Upper lobe of right lung (tissue), 1 donor: ENCODE results near the gene TMEM74B. TPM values are rescaled to one million over a fixed set of nuclear protein-coding genes. Genes with fewer than 3 reads are reported as not detected.

Experiments used
- ATAC-seq: fragments of 200-7000 bp; cut with Tn5 transposase; one replicate; pipeline ENCODE4 v1.9.1; 2020; ENCODE audit warnings: mild to moderate bottlenecking, moderate library complexity
- DNase-seq: peaks from one replicate; pipeline ENCODE4 v3.0.0-alpha.2; 2020
- H3K27ac ChIP-seq: fragments of 200-600 bp; one replicate; pipeline ENCODE4 v1.8.0; 2022
- H3K27me3 ChIP-seq: fragments of 200-600 bp; one replicate; pipeline ENCODE4 v1.8.0; 2022; ENCODE audit warnings: mild to moderate bottlenecking
- H3K36me3 ChIP-seq: fragments of 200-600 bp; one replicate; pipeline ENCODE4 v1.8.0; 2022
- H3K4me1 ChIP-seq: fragments of 200-600 bp; one replicate; pipeline ENCODE4 v1.8.0; 2022
- H3K4me3 ChIP-seq: fragments of 200-600 bp; one replicate; pipeline ENCODE4 v1.8.0; 2022; ENCODE audit warnings: mild to moderate bottlenecking
- H3K9me3 ChIP-seq: fragments of 200-600 bp; one replicate; pipeline ENCODE4 v1.8.0; 2022
- CTCF ChIP-seq: fragments of 200-600 bp; IDR thresholded peaks from one replicate; pipeline ENCODE4 v1.8.0; 2022; ENCODE audit warnings: antibody characterized with exemption
- intact Hi-C: fragments of 100-400 bp; cut with DNase I; formaldehyde crosslinking; loops from one replicate; pipeline ENCODE4 v1.11.0; 2022
- total RNA-seq: library from RNA; stranded (reverse); fragmentation: NEBNext Ultra II Directional; extraction: Animal tissue kit (Norgen Biotek cat#: 25700); gene quantifications from one replicate; pipeline ENCODE4 v1.2.1, GENCODE V29; 2021
- donor health status: DM: no; HTN: yes; CAD: no; lungs with severe emphysema.

TMEM74B gene
- total RNA-seq, 1 donor from 2014 or later, result 6.1 TPM

- Histone ChIP-seq H3K27me3 (no peaks in the 10 kb centered on the region), H3K4me1 (peaks cover 8% of the 10 kb centered on the region), H3K36me3 (no peaks in the 10 kb centered on the region), H3K9me3 (no peaks in the 10 kb centered on the region), H3K4me3 (no peak overlapping the region), H3K27ac (no peak overlapping the region)
- no peak for DNase-seq
- no peak for ATAC-seq
- TF ChIP-seq CTCF, result no peak
- intact Hi-C loops, result no loop called here
Observed at GRCh38 chr20:1191299-1191698, 6.5 kb upstream of the TMEM74B start.

- H3K27me3 ChIP-seq, result no peaks in the 10 kb centered on the region
- H3K9me3 ChIP-seq, result no peaks in the 10 kb centered on the region
- H3K36me3 ChIP-seq, result no peaks in the 10 kb centered on the region
- intact Hi-C loops, result no loop called here
- H3K27ac ChIP-seq, result no peak overlapping the region
- no peak for TF ChIP-seq CTCF
- no peak for ATAC-seq
- H3K4me3 ChIP-seq, result no peak overlapping the region
- H3K4me1 ChIP-seq, result peaks cover 8% of the 10 kb centered on the region
- no peak for DNase-seq
Observed at GRCh38 chr20:1190847-1191246, 6.1 kb upstream of the TMEM74B start.

GRCh38 chr20:1189827-1190226, 5.0 kb upstream of the TMEM74B start:
- TF ChIP-seq CTCF, result no peak
- intact Hi-C loops, result no loop called here
- H3K27ac ChIP-seq, result no peak overlapping the region

GRCh38 chr20:1188347-1188746, 3.6 kb upstream of the TMEM74B start:
- Histone ChIP-seq H3K4me1 (peaks cover 8% of the 10 kb centered on the region), H3K27ac (no peak overlapping the region)
- intact Hi-C loops, result no loop called here

More at GRCh38 chr20:1189827-1190226, 5.0 kb upstream of the TMEM74B start:
- ATAC-seq, result no peak
- no peaks in the 10 kb centered on the region for H3K9me3 ChIP-seq
- no peak overlapping the region for H3K4me3 ChIP-seq
- H3K27me3 ChIP-seq, result no peaks in the 10 kb centered on the region
- no peak for DNase-seq
- H3K36me3 ChIP-seq, result no peaks in the 10 kb centered on the region
- peaks cover 8% of the 10 kb centered on the region for H3K4me1 ChIP-seq

GRCh38 chr20:1187605-1188171, 2.9 kb upstream of the TMEM74B start:
- Histone ChIP-seq H3K4me3 (no peak overlapping the region), H3K9me3 (no peaks in the 10 kb centered on the region), H3K27ac (no peak overlapping the region), H3K4me1 (peaks cover 8% of the 10 kb centered on the region), H3K27me3 (no peaks in the 10 kb centered on the region), H3K36me3 (no peaks in the 10 kb centered on the region)
- intact Hi-C loops, result no loop called here
- no peak for TF ChIP-seq CTCF
- DNase-seq, result no peak
- ATAC-seq, result no peak

More at GRCh38 chr20:1188347-1188746, 3.6 kb upstream of the TMEM74B start:
- Histone ChIP-seq H3K36me3 (no peaks in the 10 kb centered on the region), H3K4me3 (no peak overlapping the region), H3K9me3 (no peaks in the 10 kb centered on the region), H3K27me3 (no peaks in the 10 kb centered on the region)
- ATAC-seq (no peak), DNase-seq (no peak)
- no peak for TF ChIP-seq CTCF
